Effector CD4-positive, alpha-beta T cell (primary cell): ENCODE data around the gene NBPF1.
A peak's percentile ranks its signal among the peaks of the same experiment; 100 is the strongest.
"Not testable (repeated sequence)": the region's sequence is repeated elsewhere in the genome, so short reads cannot be mapped to it uniquely, and the experiment has no call there.

Experiments
- DNase-seq: peaks from one replicate; pipeline ENCODE4 v3.0.0-alpha.2; 2020

The NBPF1 gene

GRCh38 chr1:16621681-16622315 is 8.4 kb upstream of the NBPF1 start:
- DNase-seq = not testable (repeated sequence)

GRCh38 chr1:16621300-16621658 is 7.9 kb upstream of the NBPF1 start:
- no peak for DNase-seq

GRCh38 chr1:16619803-16620501 is 6.6 kb upstream of the NBPF1 start:
- peak; percentile 4 for DNase-seq

- peak; percentile 1 for DNase-seq
These were observed 5.4 kb upstream of the NBPF1 start for GRCh38 chr1:16618719-16619118.

GRCh38 chr1:16617778-16618580 is 4.6 kb upstream of the NBPF1 start:
- DNase-seq = peak; percentile 1

GRCh38 chr1:16617114-16617631 is 3.8 kb upstream of the NBPF1 start:
- DNase-seq = peak; percentile 1

- peak; percentile 1 for DNase-seq
These were observed 2.2 kb upstream of the NBPF1 start for GRCh38 chr1:16615253-16616252.

- peak; percentile 1 for DNase-seq
These were observed 1.2 kb upstream of the NBPF1 start for GRCh38 chr1:16614361-16615252.

- DNase-seq = peak; percentile 5
These were observed 812 bp downstream of the NBPF1 start for GRCh38 chr1:16612332-16613172.

- DNase-seq = not testable (repeated sequence)
These were observed 1.4 kb downstream of the NBPF1 start for GRCh38 chr1:16611981-16612331.

- DNase-seq = not testable (repeated sequence)
These were observed 2.2 kb downstream of the NBPF1 start for GRCh38 chr1:16611164-16611563.

GRCh38 chr1:16610553-16610952 is 2.8 kb downstream of the NBPF1 start:
- not testable (repeated sequence) for DNase-seq

- DNase-seq = not testable (repeated sequence)
These were observed 3.6 kb downstream of the NBPF1 start for GRCh38 chr1:16609761-16610160.

- DNase-seq = no peak
These were observed 4.4 kb downstream of the NBPF1 start for GRCh38 chr1:16608838-16609560.

GRCh38 chr1:16607853-16608815 is 5.2 kb downstream of the NBPF1 start:
- DNase-seq = not testable (repeated sequence)

GRCh38 chr1:16607433-16607851 is 5.9 kb downstream of the NBPF1 start:
- no peak for DNase-seq

GRCh38 chr1:16606666-16607432 is 6.5 kb downstream of the NBPF1 start:
- DNase-seq = not testable (repeated sequence)
